HepG2 (cell line): ENCODE measurements around the gene ADAD2. TPM values are rescaled to one million over a fixed set of nuclear protein-coding genes. Genes with fewer than 3 reads are reported as not detected.

ENCODE experiments used
- AGO2 ChIP-seq: fragments of 200-400 bp; formaldehyde crosslinking; optimal IDR thresholded peaks from 2 replicates; pipeline ENCODE3; 2017; ENCODE audit warnings: mild to moderate bottlenecking, low read depth, low read length, moderate library complexity
- ATF7 ChIP-seq, 2 experiments: fragments of 450-650 bp in 1 of 2; sonication (generic) in 1 of 2; formaldehyde crosslinking in 1 of 2; IDR thresholded peaks; 2 replicates each; pipeline versions ENCODE4 v1.4.0 to v1.6.1; 2016 to 2020; ENCODE audit warnings: antibody characterized with exemption in 1 of 2, mild to moderate bottlenecking in 1 of 2, missing genetic modification reagents in 1 of 2
- BRD4 ChIP-seq: sonication (generic); formaldehyde crosslinking; IDR thresholded peaks from 2 replicates; pipeline ENCODE4 v1.4.0; 2020; ENCODE audit warnings: missing genetic modification reagents
- HINFP ChIP-seq: sonication (generic); formaldehyde crosslinking; IDR thresholded peaks from 2 replicates; pipeline ENCODE4 v1.4.0; 2020; ENCODE audit warnings: low read depth, mild to moderate bottlenecking, missing genetic modification reagents
- JDP2 ChIP-seq: sonication (generic); formaldehyde crosslinking; IDR thresholded peaks from 2 replicates; pipeline ENCODE4 v1.8.1; 2022; ENCODE audit warnings: missing genetic modification reagents, borderline replicate concordance
- MED1 ChIP-seq: sonication (generic); formaldehyde crosslinking; IDR thresholded peaks from 2 replicates; pipeline ENCODE4 v1.4.0; 2020; ENCODE audit warnings: missing genetic modification reagents
- MLLT10 ChIP-seq: sonication (generic); formaldehyde crosslinking; IDR thresholded peaks from 2 replicates; pipeline ENCODE4 v1.4.0; 2020; ENCODE audit warnings: missing genetic modification reagents
- MLXIP ChIP-seq: sonication (generic); formaldehyde crosslinking; IDR thresholded peaks from 2 replicates; pipeline ENCODE4 v1.9.0; 2021; ENCODE audit warnings: missing genetic modification reagents, borderline replicate concordance
- MXD4 ChIP-seq: IDR thresholded peaks from 2 replicates; pipeline ENCODE4 v1.6.1; 2016; ENCODE audit warnings: mild to moderate bottlenecking, missing biosample characterization, missing genetic modification reagents
- PATZ1 ChIP-seq: sonication (generic); formaldehyde crosslinking; IDR thresholded peaks from 2 replicates; pipeline ENCODE4 v1.4.0; 2020; ENCODE audit warnings: missing genetic modification reagents
- SMAD3 ChIP-seq: sonication (generic); formaldehyde crosslinking; IDR thresholded peaks from 2 replicates; pipeline ENCODE4 v1.4.0; 2020; ENCODE audit warnings: missing genetic modification reagents
- ZEB1 ChIP-seq: IDR thresholded peaks from 2 replicates; pipeline ENCODE4 v1.6.1; 2012; ENCODE audit warnings: mild to moderate bottlenecking, low read depth, inconsistent platforms; ENCODE audit not compliant: insufficient replicate concordance
- ZNF468 ChIP-seq: sonication (generic); formaldehyde crosslinking; IDR thresholded peaks from 2 replicates; pipeline ENCODE4 v1.8.0; 2022; ENCODE audit warnings: mild to moderate bottlenecking, moderate library complexity, missing genetic modification reagents
- ZNF552 ChIP-seq: sonication (generic); formaldehyde crosslinking; IDR thresholded peaks from 2 replicates; pipeline ENCODE4 v1.9.0; 2022; ENCODE audit warnings: missing genetic modification reagents, mild to moderate bottlenecking, borderline replicate concordance
- ZNF556 ChIP-seq: sonication (generic); formaldehyde crosslinking; IDR thresholded peaks from 2 replicates; pipeline ENCODE4 v1.4.0; 2020; ENCODE audit warnings: mild to moderate bottlenecking, missing genetic modification reagents, borderline replicate concordance
- ZNF609 ChIP-seq: sonication (generic); formaldehyde crosslinking; IDR thresholded peaks from 2 replicates; pipeline ENCODE4 v1.4.0; 2020; ENCODE audit warnings: mild to moderate bottlenecking, missing genetic modification reagents, borderline replicate concordance
- ZNF761 ChIP-seq: sonication (generic); formaldehyde crosslinking; conservative IDR thresholded peaks from 2 replicates; pipeline ENCODE4 v1.4.0; 2020; ENCODE audit warnings: mild to moderate bottlenecking, missing genetic modification reagents
- polyA plus RNA-seq, 8 experiments: library from polyadenylated mRNA; depleted of rRNA in 3 of 8; stranded (reverse) in 7 of 8; unstranded in 1 of 8; fragments of >200 nt; fragmentation: Illumina TruSeq in 4 of 8; extraction: Trizol in 4 of 8; gene quantifications; 2 replicates each; pipeline versions ENCODE4 v1.2.1 to v1.2.3, GENCODE V29; 2011 to 2016; ENCODE audit warnings: low read depth in 4 of 8, missing spikeins in 1 of 8, mixed read lengths in 1 of 8; ENCODE audit not compliant: insufficient read depth in 1 of 8
- total RNA-seq, 5 experiments: library from RNA; depleted of rRNA; stranded (reverse); fragments of >200 nt; fragmentation: Illumina TruSeq; extraction: Trizol; gene quantifications; 2 replicates each; pipeline ENCODE4 v1.2.3, GENCODE V29; 2016; ENCODE audit warnings: low read depth in 1 of 5

The ADAD2 gene
- total and polyA plus RNA-seq, 2 of the 13 experiments (the other 11 are each of a cell fraction or from before 2014, with no cell fraction given), result not detected

- no peak for TF ChIP-seq MLXIP (CRISPR knock-in tag)
- peak; percentile 69; the same call in 1 of the 2 replicates for TF ChIP-seq MXD4 (CRISPR knock-in tag)
- TF ChIP-seq MED1 (CRISPR knock-in tag), result no peak
- TF ChIP-seq ATF7 (IDR thresholded peaks at IDR 0.05), result no peak
- no peak for TF ChIP-seq ATF7 (CRISPR knock-in tag; IDR thresholded peaks at IDR 0.05)
- no peak for TF ChIP-seq ZNF468 (CRISPR knock-in tag)
- TF ChIP-seq ZNF556 (CRISPR knock-in tag), result no peak
- peak; percentile 28; the same call in 1 of the 2 replicates for TF ChIP-seq ZNF609
- TF ChIP-seq AGO2, result peak; percentile 13
- no peak for TF ChIP-seq ZNF552 (CRISPR knock-in tag)
- TF ChIP-seq SMAD3 (CRISPR knock-in tag), result no peak
- TF ChIP-seq HINFP (CRISPR knock-in tag), result peak; percentile 49; the same call in 1 of the 2 replicates
- no peak for TF ChIP-seq ZNF761 (CRISPR knock-in tag)
- peak; percentile 61 for TF ChIP-seq PATZ1
- TF ChIP-seq ZEB1, result no peak
- TF ChIP-seq BRD4 (CRISPR knock-in tag), result no peak; the same call in 1 of the 2 replicates
- no peak for TF ChIP-seq JDP2 (CRISPR knock-in tag)
- TF ChIP-seq MLLT10, result no peak
Observed at GRCh38 chr16:84144859-84145639, 45.9 kb upstream of the ADAD2 start, which contains the start of the genes DNAAF1 and HSDL1 (continued).
